Body of pancreas (tissue), 4 donors: Measurements from ENCODE around the gene DCAF12. TPM values are rescaled to one million over a fixed set of nuclear protein-coding genes. Genes with fewer than 3 reads are reported as not detected.
A peak's percentile ranks its signal among the peaks of the same experiment; 100 is the strongest.

Experiments
- ATAC-seq: fragments of 150-250 bp; one replicate; pipeline ENCODE4 v1.9.1; 2016
- DNase-seq, 4 donors: peaks; one replicate each; pipeline ENCODE4 v3.0.0-alpha.2; 2019
- H3K27ac ChIP-seq, 4 donors: fragments of 200-600 bp; sonication (generic); 1 replicate in 3 of 4; 2 replicates in 1 of 4; pipeline versions ENCODE4 v1.5.1 to v1.6.1; 2016 to 2019; ENCODE audit warnings: mild to moderate bottlenecking in 1 of 4, mixed read lengths in 1 of 4, moderate library complexity in 1 of 4
- H3K27me3 ChIP-seq, 2 donors: fragments of 200-600 bp; sonication (generic); one replicate each; pipeline ENCODE4 v1.6.0; 2016; ENCODE audit warnings: mild to moderate bottlenecking in 1 of 2
- H3K36me3 ChIP-seq, 2 donors: fragments of 200-600 bp; sonication (generic); replicated peaks in 1 of 2; 2 replicates each; pipeline ENCODE4 v1.5.1; 2016; ENCODE audit warnings: low read depth in 2 of 2; ENCODE audit not compliant: insufficient read depth in 1 of 2
- H3K4me1 ChIP-seq: fragments of 200-600 bp; sonication (generic); one replicate; pipeline ENCODE4 v1.6.0; 2016
- H3K4me3 ChIP-seq, 2 donors: fragments of 200-600 bp; sonication (generic); 1 replicate in 1 of 2; 2 replicates in 1 of 2; pipeline ENCODE4 v1.5.1; 2016 to 2019
- H3K9me3 ChIP-seq, 3 donors: fragments of 200-600 bp; sonication (generic); 1 replicate in 2 of 3; 2 replicates in 1 of 3; pipeline ENCODE4 v1.5.1; 2016
- CTCF ChIP-seq, 7 experiments: fragments of 450-650 bp in 4 of 7; fragments of 200-600 bp in 3 of 7; sonication (generic) in 3 of 7; IDR thresholded peaks; one replicate each; pipeline ENCODE4 v1.5.1; 2016 to 2019; ENCODE audit warnings: antibody characterized with exemption in 7 of 7
- POLR2A ChIP-seq, 3 donors: fragments of 450-650 bp; IDR thresholded peaks; one replicate each; pipeline ENCODE4 v1.6.1; 2016; ENCODE audit warnings: antibody characterized with exemption in 3 of 3, mild to moderate bottlenecking in 2 of 3
- WGBS, 2 donors: methylation state at CpG; one replicate each; pipeline ENCODE4 v1.1.5; 2017; 5-methylcytosine and 5-hydroxymethylcytosine counted together
- intact Hi-C: fragments of 100-400 bp; cut with DNase I; formaldehyde crosslinking; loops from one replicate; pipeline ENCODE4 v1.15.1; 2023
- total RNA-seq, 2 donors: library from RNA; depleted of rRNA; stranded (reverse); fragments of >200 nt; gene quantifications; one replicate each; pipeline ENCODE4 v1.1.0, GENCODE V29; 2016

DCAF12 gene
- total RNA-seq, 2 donors from 2014 or later: 14.3 to 19.1 TPM

GRCh38 chr9:34102796-34103195, 23.7 kb downstream of the DCAF12 start:
- no peak for DNase-seq
- 90 to 91% methylated on average over 11 of the region's 11 CpGs for WGBS, 2 donors
- H3K36me3 ChIP-seq: peaks cover 0 to 45% of the 10 kb centered on the region in 2 donors
- H3K4me1 ChIP-seq: no peaks in the 10 kb centered on the region
- no peak overlapping the region for H3K4me3 ChIP-seq
- intact Hi-C loops: no loop called here
- no peaks in the 10 kb centered on the region for H3K27me3 ChIP-seq
- H3K9me3 ChIP-seq: no peaks in the 10 kb centered on the region
- TF ChIP-seq POLR2A (IDR thresholded peaks at IDR 0.05): no peak
- TF ChIP-seq CTCF (IDR thresholded peaks at IDR 0.05): no peak
- ATAC-seq: no peak
- H3K27ac ChIP-seq: no peak overlapping the region

- Histone ChIP-seq H3K27ac (no peak overlapping the region), H3K9me3 (no peaks in the 10 kb centered on the region), H3K36me3 (peaks cover 13 to 40% of the 10 kb centered on the region in 2 donors), H3K27me3 (no peaks in the 10 kb centered on the region), H3K4me1 (peaks cover 7% of the 10 kb centered on the region), H3K4me3 (no peak overlapping the region)
- TF ChIP-seq CTCF (IDR thresholded peaks at IDR 0.05): no peak
- no peak for TF ChIP-seq POLR2A (IDR thresholded peaks at IDR 0.05)
- WGBS, 2 donors: 83 to 93% methylated on average over 5 of the region's 5 CpGs
- DNase-seq (no peak), ATAC-seq (no peak)
- intact Hi-C loops: no loop called here
Measured at GRCh38 chr9:34098307-34098706, 28.2 kb downstream of the DCAF12 start.

GRCh38 chr9:34097865-34098264, 28.6 kb downstream of the DCAF12 start:
- Histone ChIP-seq H3K27me3 (no peaks in the 10 kb centered on the region), H3K9me3 (no peaks in the 10 kb centered on the region), H3K4me3 (no peak overlapping the region), H3K27ac (no peak overlapping the region), H3K4me1 (peaks cover 7% of the 10 kb centered on the region), H3K36me3 (peaks cover 13 to 39% of the 10 kb centered on the region in 2 donors)
- DNase-seq (no peak), ATAC-seq (no peak)
- no peak for TF ChIP-seq CTCF (IDR thresholded peaks at IDR 0.05)
- no peak for TF ChIP-seq POLR2A (IDR thresholded peaks at IDR 0.05)
- 92 to 100% methylated on average over 1 of the region's 1 CpG for WGBS, 2 donors
- intact Hi-C loops: no loop called here

GRCh38 chr9:34096751-34097150, 29.7 kb downstream of the DCAF12 start:
- intact Hi-C loops: no loop called here
- Histone ChIP-seq H3K27ac (no peak overlapping the region), H3K36me3 (peaks cover 13 to 36% of the 10 kb centered on the region in 2 donors), H3K9me3 (no peaks in the 10 kb centered on the region), H3K4me1 (peaks cover 7% of the 10 kb centered on the region), H3K4me3 (no peak overlapping the region), H3K27me3 (no peaks in the 10 kb centered on the region)
- no peak for TF ChIP-seq CTCF (IDR thresholded peaks at IDR 0.05)
- TF ChIP-seq POLR2A (IDR thresholded peaks at IDR 0.05): no peak
- no peak for DNase-seq
- 86 to 90% methylated on average over 4 of the region's 4 CpGs for WGBS, 2 donors
- no peak for ATAC-seq

GRCh38 chr9:34093578-34093977, 32.9 kb downstream of the DCAF12 start:
- ATAC-seq (no peak), DNase-seq (peak in 1 of 4 donors; percentile 10)
- H3K27me3 ChIP-seq: no peaks in the 10 kb centered on the region
- no peak overlapping the region for H3K27ac ChIP-seq
- no peak overlapping the region for H3K4me3 ChIP-seq
- H3K4me1 ChIP-seq: peaks cover 7% of the 10 kb centered on the region
- no peaks in the 10 kb centered on the region for H3K9me3 ChIP-seq
- 68 to 69% methylated on average over 5 of the region's 5 CpGs for WGBS, 2 donors
- intact Hi-C loops: no loop called here
- peaks cover 13 to 44% of the 10 kb centered on the region in 2 donors for H3K36me3 ChIP-seq
- no peak for TF ChIP-seq POLR2A (IDR thresholded peaks at IDR 0.05)
- TF ChIP-seq CTCF (IDR thresholded peaks at IDR 0.05): no peak
